Measurements from ENCODE around the gene RPN2.

RPN2 gene

GRCh38 chr20:37249304-37249703, 70.2 kb downstream of the RPN2 start:
- H3K27me3 ChIP-seq (ENCODE audit: control insufficient read depth, insufficient read depth, low read length), result no peaks in the 10 kb centered on the region
- H3K4me1 ChIP-seq (ENCODE audit: control insufficient read depth, insufficient read depth, low read length), result peaks cover 4% of the 10 kb centered on the region
- H3K9me3 ChIP-seq (ENCODE audit: control insufficient read depth, insufficient read depth, low read length), result no peaks in the 10 kb centered on the region
- H3K27ac ChIP-seq (ENCODE audit: low read length), result no peak overlapping the region
- WGBS (ENCODE audit: insufficient coverage, insufficient read length), result no CpG with 5 or more reads among the region's 2 CpGs
- no peak overlapping the region for H3K4me3 ChIP-seq (ENCODE audit: low read length)
- no peak for DNase-seq (ENCODE audit: low read depth, low spot score)
- H3K36me3 ChIP-seq (ENCODE audit: control insufficient read depth, insufficient read depth, low read length), result no peaks in the 10 kb centered on the region

- Histone ChIP-seq H3K27ac (ENCODE audit: low read length) (no peak overlapping the region), H3K36me3 (ENCODE audit: control insufficient read depth, insufficient read depth, low read length) (no peaks in the 10 kb centered on the region), H3K27me3 (ENCODE audit: control insufficient read depth, insufficient read depth, low read length) (no peaks in the 10 kb centered on the region), H3K4me3 (ENCODE audit: low read length) (no peak overlapping the region), H3K4me1 (ENCODE audit: control insufficient read depth, insufficient read depth, low read length) (peaks cover 2% of the 10 kb centered on the region), H3K9me3 (ENCODE audit: control insufficient read depth, insufficient read depth, low read length) (no peaks in the 10 kb centered on the region)
- no peak for DNase-seq (ENCODE audit: low read depth, low spot score)
- no CpG with 5 or more reads among the region's 15 CpGs for WGBS (ENCODE audit: insufficient coverage, insufficient read length)
Observed at GRCh38 chr20:37251825-37252477, 72.8 kb downstream of the RPN2 start.

- Histone ChIP-seq H3K27ac (ENCODE audit: low read length) (no peak overlapping the region), H3K4me1 (ENCODE audit: control insufficient read depth, insufficient read depth, low read length) (peaks cover 2% of the 10 kb centered on the region), H3K4me3 (ENCODE audit: low read length) (no peak overlapping the region), H3K27me3 (ENCODE audit: control insufficient read depth, insufficient read depth, low read length) (no peaks in the 10 kb centered on the region), H3K9me3 (ENCODE audit: control insufficient read depth, insufficient read depth, low read length) (no peaks in the 10 kb centered on the region), H3K36me3 (ENCODE audit: control insufficient read depth, insufficient read depth, low read length) (no peaks in the 10 kb centered on the region; the same call in 1 of the 2 replicates)
- WGBS (ENCODE audit: insufficient coverage, insufficient read length), result no CpG with 5 or more reads among the region's 12 CpGs
- DNase-seq (ENCODE audit: low read depth, low spot score), result no peak
Observed at GRCh38 chr20:37253087-37253486, 74.0 kb downstream of the RPN2 start.

GRCh38 chr20:37254114-37254878, 75.2 kb downstream of the RPN2 start:
- no peaks in the 10 kb centered on the region; the same call in 1 of the 2 replicates for H3K36me3 ChIP-seq (ENCODE audit: control insufficient read depth, insufficient read depth, low read length)
- H3K4me1 ChIP-seq (ENCODE audit: control insufficient read depth, insufficient read depth, low read length), result peaks cover 5% of the 10 kb centered on the region
- no peak for DNase-seq (ENCODE audit: low read depth, low spot score)
- no peaks in the 10 kb centered on the region for H3K9me3 ChIP-seq (ENCODE audit: control insufficient read depth, insufficient read depth, low read length)
- WGBS (ENCODE audit: insufficient coverage, insufficient read length), result no CpG with 5 or more reads among the region's 7 CpGs
- H3K27me3 ChIP-seq (ENCODE audit: control insufficient read depth, insufficient read depth, low read length), result no peaks in the 10 kb centered on the region
- H3K4me3 ChIP-seq (ENCODE audit: low read length), result no peak overlapping the region
- no peak overlapping the region for H3K27ac ChIP-seq (ENCODE audit: low read length)

- DNase-seq (ENCODE audit: low read depth, low spot score), result no peak
- peaks cover 5% of the 10 kb centered on the region for H3K4me1 ChIP-seq (ENCODE audit: control insufficient read depth, insufficient read depth, low read length)
- no CpG with 5 or more reads among the region's 11 CpGs for WGBS (ENCODE audit: insufficient coverage, insufficient read length)
Observed at GRCh38 chr20:37256286-37256685, 77.2 kb downstream of the RPN2 start.

GRCh38 chr20:37257530-37257929, 78.4 kb downstream of the RPN2 start:
- no CpG with 5 or more reads among the region's 2 CpGs for WGBS (ENCODE audit: insufficient coverage, insufficient read length)

More at GRCh38 chr20:37256286-37256685, 77.2 kb downstream of the RPN2 start:
- Histone ChIP-seq H3K27ac (ENCODE audit: low read length) (no peak overlapping the region), H3K27me3 (ENCODE audit: control insufficient read depth, insufficient read depth, low read length) (no peaks in the 10 kb centered on the region), H3K36me3 (ENCODE audit: control insufficient read depth, insufficient read depth, low read length) (no peaks in the 10 kb centered on the region; the same call in 1 of the 2 replicates), H3K9me3 (ENCODE audit: control insufficient read depth, insufficient read depth, low read length) (no peaks in the 10 kb centered on the region), H3K4me3 (ENCODE audit: low read length) (no peak overlapping the region)

GRCh38 chr20:37257988-37258387, 78.9 kb downstream of the RPN2 start:
- peaks cover 3% of the 10 kb centered on the region; the same call in 1 of the 2 replicates for H3K4me1 ChIP-seq (ENCODE audit: control insufficient read depth, insufficient read depth, low read length)
- H3K9me3 ChIP-seq (ENCODE audit: control insufficient read depth, insufficient read depth, low read length), result no peaks in the 10 kb centered on the region
- no peak overlapping the region for H3K4me3 ChIP-seq (ENCODE audit: low read length)
- no peak overlapping the region for H3K27ac ChIP-seq (ENCODE audit: low read length)
- H3K36me3 ChIP-seq (ENCODE audit: control insufficient read depth, insufficient read depth, low read length), result no peaks in the 10 kb centered on the region; the same call in 1 of the 2 replicates
- DNase-seq (ENCODE audit: low read depth, low spot score), result no peak
- no CpG with 5 or more reads among the region's 9 CpGs for WGBS (ENCODE audit: insufficient coverage, insufficient read length)
- no peaks in the 10 kb centered on the region for H3K27me3 ChIP-seq (ENCODE audit: control insufficient read depth, insufficient read depth, low read length)

More at GRCh38 chr20:37257530-37257929, 78.4 kb downstream of the RPN2 start:
- no peaks in the 10 kb centered on the region for H3K9me3 ChIP-seq (ENCODE audit: control insufficient read depth, insufficient read depth, low read length)
- DNase-seq (ENCODE audit: low read depth, low spot score), result no peak
- no peaks in the 10 kb centered on the region; the same call in 1 of the 2 replicates for H3K36me3 ChIP-seq (ENCODE audit: control insufficient read depth, insufficient read depth, low read length)
- H3K4me1 ChIP-seq (ENCODE audit: control insufficient read depth, insufficient read depth, low read length), result peaks cover 3% of the 10 kb centered on the region; the same call in 1 of the 2 replicates
- H3K27me3 ChIP-seq (ENCODE audit: control insufficient read depth, insufficient read depth, low read length), result no peaks in the 10 kb centered on the region
- no peak overlapping the region for H3K4me3 ChIP-seq (ENCODE audit: low read length)
- H3K27ac ChIP-seq (ENCODE audit: low read length), result no peak overlapping the region

- no peaks in the 10 kb centered on the region for H3K9me3 ChIP-seq (ENCODE audit: control insufficient read depth, insufficient read depth, low read length)
Observed at GRCh38 chr20:37259031-37259430, 79.9 kb downstream of the RPN2 start.

GRCh38 chr20:37259865-37260264, 80.7 kb downstream of the RPN2 start:
- no CpG with 5 or more reads among the region's 3 CpGs for WGBS (ENCODE audit: insufficient coverage, insufficient read length)
- H3K4me1 ChIP-seq (ENCODE audit: control insufficient read depth, insufficient read depth, low read length), result peaks cover 3% of the 10 kb centered on the region; the same call in 1 of the 2 replicates
- no peaks in the 10 kb centered on the region; the same call in 1 of the 2 replicates for H3K36me3 ChIP-seq (ENCODE audit: control insufficient read depth, insufficient read depth, low read length)
- H3K27ac ChIP-seq (ENCODE audit: low read length), result no peak overlapping the region
- no peaks in the 10 kb centered on the region for H3K27me3 ChIP-seq (ENCODE audit: control insufficient read depth, insufficient read depth, low read length)
- no peak for DNase-seq (ENCODE audit: low read depth, low spot score)
- H3K9me3 ChIP-seq (ENCODE audit: control insufficient read depth, insufficient read depth, low read length), result no peaks in the 10 kb centered on the region
- no peak overlapping the region for H3K4me3 ChIP-seq (ENCODE audit: low read length)

More at GRCh38 chr20:37259031-37259430, 79.9 kb downstream of the RPN2 start:
- no CpG with 5 or more reads among the region's 11 CpGs for WGBS (ENCODE audit: insufficient coverage, insufficient read length)
- Histone ChIP-seq H3K36me3 (ENCODE audit: control insufficient read depth, insufficient read depth, low read length) (no peaks in the 10 kb centered on the region; the same call in 1 of the 2 replicates), H3K4me1 (ENCODE audit: control insufficient read depth, insufficient read depth, low read length) (peaks cover 3% of the 10 kb centered on the region; the same call in 1 of the 2 replicates), H3K4me3 (ENCODE audit: low read length) (no peak overlapping the region), H3K27me3 (ENCODE audit: control insufficient read depth, insufficient read depth, low read length) (no peaks in the 10 kb centered on the region), H3K27ac (ENCODE audit: low read length) (no peak overlapping the region)
- DNase-seq (ENCODE audit: low read depth, low spot score), result no peak

- Histone ChIP-seq H3K27ac (ENCODE audit: low read length) (no peak overlapping the region), H3K36me3 (ENCODE audit: control insufficient read depth, insufficient read depth, low read length) (no peaks in the 10 kb centered on the region; the same call in 1 of the 2 replicates), H3K27me3 (ENCODE audit: control insufficient read depth, insufficient read depth, low read length) (no peaks in the 10 kb centered on the region), H3K4me3 (ENCODE audit: low read length) (no peak overlapping the region), H3K4me1 (ENCODE audit: control insufficient read depth, insufficient read depth, low read length) (peaks cover 3% of the 10 kb centered on the region; the same call in 1 of the 2 replicates), H3K9me3 (ENCODE audit: control insufficient read depth, insufficient read depth, low read length) (no peaks in the 10 kb centered on the region)
- DNase-seq (ENCODE audit: low read depth, low spot score), result no peak
- WGBS (ENCODE audit: insufficient coverage, insufficient read length), result no CpG with 5 or more reads among the region's 4 CpGs
Observed at GRCh38 chr20:37260923-37261322, 81.8 kb downstream of the RPN2 start.

All from iPS DF 6.9 (cell line).